Loucy (cell line): ENCODE data around the gene HTR7.
"Not testable (repeated sequence)": the region's sequence is repeated elsewhere in the genome, so short reads cannot be mapped to it uniquely, and the experiment has no call there.

ENCODE experiments used
- H2AFZ ChIP-seq: fragments of 200-600 bp; sonication (generic); 2 replicates; pipeline ENCODE4 v1.6.0; 2016; ENCODE audit warnings: antibody characterized with exemption, mild to moderate bottlenecking, low read length, moderate library complexity
- H3F3A ChIP-seq: fragments of 200-600 bp; 2 replicates; pipeline ENCODE4 v1.6.0; 2016; ENCODE audit warnings: antibody characterized with exemption, low read depth, mild to moderate bottlenecking
- H3K27me3 ChIP-seq: fragments of 200-600 bp; sonication (generic); 2 replicates; pipeline ENCODE4 v1.6.1; 2014; ENCODE audit warnings: low read length, mild to moderate bottlenecking; ENCODE audit not compliant: insufficient read depth, poor library complexity, severe bottlenecking
- H3K36me3 ChIP-seq: fragments of 200-600 bp; sonication (generic); 2 replicates; pipeline ENCODE4 v1.6.1; 2016; ENCODE audit warnings: low read length; ENCODE audit not compliant: insufficient read depth
- H3K4me1 ChIP-seq: fragments of 200-600 bp; sonication (generic); 2 replicates; pipeline ENCODE4 v1.5.1; 2014; ENCODE audit warnings: low read length, mild to moderate bottlenecking; ENCODE audit not compliant: insufficient read depth, poor library complexity, severe bottlenecking
- H3K4me2 ChIP-seq: fragments of 200-600 bp; sonication (generic); 2 replicates; pipeline ENCODE4 v1.6.0; 2014; ENCODE audit warnings: antibody characterized with exemption, low read length, low read depth, mild to moderate bottlenecking; ENCODE audit not compliant: poor library complexity, severe bottlenecking
- H3K4me3 ChIP-seq: fragments of 200-600 bp; sonication (generic); 2 replicates; pipeline ENCODE4 v1.5.1; 2014; ENCODE audit warnings: low read length, mild to moderate bottlenecking, mixed read lengths; ENCODE audit not compliant: poor library complexity, severe bottlenecking
- H3K79me2 ChIP-seq: fragments of 200-600 bp; sonication (generic); 2 replicates; pipeline ENCODE4 v1.6.1; 2014; ENCODE audit warnings: low read length; ENCODE audit not compliant: insufficient read depth
- H3K9ac ChIP-seq: fragments of 200-600 bp; sonication (generic); 2 replicates; pipeline ENCODE4 v1.6.0; 2014; ENCODE audit warnings: mild to moderate bottlenecking, low read depth, low read length, moderate library complexity; ENCODE audit not compliant: poor library complexity, severe bottlenecking
- H3K9me2 ChIP-seq: fragments of 200-600 bp; sonication (generic); replicated peaks from 2 replicates; pipeline ENCODE4 v1.6.1; 2016; ENCODE audit warnings: low read depth, low read length, mixed read lengths
- H3K9me3 ChIP-seq: fragments of 200-600 bp; sonication (generic); 2 replicates; pipeline ENCODE4 v1.6.1; 2014; ENCODE audit warnings: mild to moderate bottlenecking, antibody characterized with exemption, low read length, low read depth; ENCODE audit not compliant: insufficient read depth
- H4K20me1 ChIP-seq: fragments of 200-600 bp; sonication (generic); 2 replicates; pipeline ENCODE4 v1.6.0; 2014; ENCODE audit warnings: antibody characterized with exemption, low read length, mild to moderate bottlenecking; ENCODE audit not compliant: insufficient read depth, poor library complexity, severe bottlenecking
- CTCF ChIP-seq: fragments of 200-600 bp; sonication (generic); conservative IDR thresholded peaks from 2 replicates; pipeline ENCODE4 v1.5.1; 2014; ENCODE audit warnings: mild to moderate bottlenecking, antibody characterized with exemption, low read length
- EZH2phosphoT487 ChIP-seq: fragments of 200-600 bp; IDR thresholded peaks from 2 replicates; pipeline ENCODE4 v1.6.1; 2018; ENCODE audit warnings: antibody characterized with exemption, mild to moderate bottlenecking, moderate library complexity, borderline replicate concordance

HTR7 gene

GRCh38 chr10:90857635-90858460 is at the start of gene HTR7:
Gene HTR7, minus strand, starts transcription at chr10:90858039. Its CDS starts 368 bp downstream, at chr10:90857671.
- Histone ChIP-seq H3K4me2 (peak within 1 kb of the TSS; percentile 65), H3K4me3 (peak within 1 kb of the TSS; percentile 70), H3K79me2 (no peaks in the 10 kb centered on the region), H3K9ac (no peak within 1 kb of the TSS), H3F3A (no peaks in the 10 kb centered on the region), H2AFZ (peak within 1 kb of the TSS; percentile 75), H3K9me2 (no peaks in the 10 kb centered on the region), H3K9me3 (no peaks in the 10 kb centered on the region), H3K4me1 (no peaks in the 10 kb centered on the region), H4K20me1 (no peaks in the 10 kb centered on the region), H3K27me3 (peaks cover 19% of the 10 kb centered on the region), H3K36me3 (no peaks in the 10 kb centered on the region)
- TF ChIP-seq CTCF = peak; percentile 45
- no peak for TF ChIP-seq EZH2phosphoT487

- H3K9me3 ChIP-seq = no peaks in the 10 kb centered on the region
- no peaks in the 10 kb centered on the region for H3K27me3 ChIP-seq
- no peak overlapping the region for H2AFZ ChIP-seq
- no peak for TF ChIP-seq EZH2phosphoT487
- TF ChIP-seq CTCF = no peak
- H3K9ac ChIP-seq = no peak overlapping the region
- no peak overlapping the region for H3K4me2 ChIP-seq
- H3K4me3 ChIP-seq = no peak overlapping the region
- no peaks in the 10 kb centered on the region for H3K9me2 ChIP-seq
- no peaks in the 10 kb centered on the region for H3K79me2 ChIP-seq
- H3K36me3 ChIP-seq = peaks cover 16% of the 10 kb centered on the region; the same call in 1 of the 2 replicates
- no peaks in the 10 kb centered on the region for H3K4me1 ChIP-seq
- H4K20me1 ChIP-seq = no peaks in the 10 kb centered on the region
- H3F3A ChIP-seq = no peaks in the 10 kb centered on the region
Observed at GRCh38 chr10:90906596-90906995, 48.8 kb upstream of the HTR7 start.

GRCh38 chr10:90905925-90906324 is 48.1 kb upstream of the HTR7 start:
- no peaks in the 10 kb centered on the region for H3F3A ChIP-seq
- H3K36me3 ChIP-seq = peaks cover 22% of the 10 kb centered on the region
- no peaks in the 10 kb centered on the region for H4K20me1 ChIP-seq
- no peak overlapping the region for H3K9ac ChIP-seq
- H3K4me3 ChIP-seq = no peak overlapping the region
- no peak for TF ChIP-seq EZH2phosphoT487
- TF ChIP-seq CTCF = no peak
- H3K9me2 ChIP-seq = no peaks in the 10 kb centered on the region
- no peaks in the 10 kb centered on the region for H3K79me2 ChIP-seq
- no peaks in the 10 kb centered on the region for H3K4me1 ChIP-seq
- no peak overlapping the region for H2AFZ ChIP-seq
- no peaks in the 10 kb centered on the region for H3K27me3 ChIP-seq
- no peaks in the 10 kb centered on the region for H3K9me3 ChIP-seq
- no peak overlapping the region for H3K4me2 ChIP-seq

GRCh38 chr10:90896916-90897315 is 39.1 kb upstream of the HTR7 start:
- H3K4me2 ChIP-seq, H3K9me3 ChIP-seq, H3K9ac ChIP-seq, H3K79me2 ChIP-seq, H4K20me1 ChIP-seq, H3K9me2 ChIP-seq, H3K4me1 ChIP-seq, H3F3A ChIP-seq, H2AFZ ChIP-seq, H3K4me3 ChIP-seq, H3K27me3 ChIP-seq: not testable (repeated sequence)
- H3K36me3 ChIP-seq = peaks cover 71% of the 10 kb centered on the region
